GM12878 (cell line): Measurements from ENCODE around the gene TANC2. TPM values are rescaled to one million over a fixed set of nuclear protein-coding genes. Genes with fewer than 3 reads are reported as not detected.

ENCODE experiments used
- ATAC-seq: fragments of 200-7000 bp; cut with Tn5 transposase; 3 replicates; pipeline ENCODE4 v1.9.1; 2020; ENCODE audit warnings: mild to moderate bottlenecking, moderate library complexity
- Bru-seq: library from RNA; stranded (reverse); fragments of 400-500 nt; gene quantifications from one replicate; lab custom pipeline; 2021; lab: Mats Ljungman, UMichigan
- BruChase-seq, 2 experiments: library from RNA; stranded (reverse); fragments of 400-500 nt; gene quantifications; one replicate each; lab custom pipeline; 2021; lab: Mats Ljungman, UMichigan
- BruUV-seq: library from RNA; stranded (reverse); fragments of 400-500 nt; replicated peaks from 2 replicates; lab custom pipeline; 2021; lab: Mats Ljungman, UMichigan
- CTCF ChIA-PET: fragments of 300-600 bp; sonication (Branson Sonifier 250); formaldehyde crosslinking; extraction: SDS; loops from one replicate; lab custom pipeline; 2021; ENCODE audit warnings: inconsistent platforms; lab: Yijun Ruan, JAX
- POLR2A ChIA-PET: fragments of 350-600 bp; formaldehyde crosslinking; extraction: SDS; loops from one replicate; lab custom pipeline; 2021; ENCODE audit warnings: inconsistent platforms; lab: Charles Lee
- RAD21 ChIA-PET: fragments of 300-600 bp; sonication (Branson Sonifier 250); formaldehyde crosslinking; loops from one replicate; lab custom pipeline; 2023; ENCODE audit warnings: antibody characterized with exemption; ENCODE audit not compliant: unreplicated experiment; lab: Charles Lee
- SMC1A ChIA-PET: fragments of 300-600 bp; sonication (Branson Sonifier 250); formaldehyde crosslinking; loops from one replicate; lab custom pipeline; 2023; ENCODE audit not compliant: unreplicated experiment, uncharacterized antibody; lab: Charles Lee
- DNase-seq: peaks from one replicate; pipeline ENCODE4 v3.0.0-alpha.2; 2011; ENCODE audit warnings: low read depth, low spot score
- FAIRE-seq: peaks from 3 replicates; lab custom pipeline; 2011; peaks lifted over from hg19 to GRCh38; lab: Jason Lieb, UNC
- H2AFZ ChIP-seq: 2 replicates; pipeline ENCODE4 v1.6.0; 2011; ENCODE audit warnings: low read depth, low read length, control low read depth; ENCODE audit not compliant: control insufficient read depth
- H3K27ac ChIP-seq: 2 replicates; pipeline ENCODE4 v1.5.1; 2011; ENCODE audit warnings: control low read depth; ENCODE audit not compliant: control insufficient read depth, insufficient read depth
- H3K27me3 ChIP-seq, 2 experiments: replicated peaks in 1 of 2; 2 replicates each; pipeline versions ENCODE4 v1.6.0 to v1.6.1; 2011; ENCODE audit warnings: low read length in 1 of 2; ENCODE audit not compliant: control insufficient read depth in 2 of 2, insufficient read depth in 2 of 2
- H3K36me3 ChIP-seq, 2 experiments: 2 replicates each; pipeline ENCODE4 v1.5.1; 2011; ENCODE audit warnings: low read length in 1 of 2; ENCODE audit not compliant: control insufficient read depth in 2 of 2, insufficient read depth in 2 of 2
- H3K4me1 ChIP-seq: 2 replicates; pipeline ENCODE4 v1.6.1; 2011; ENCODE audit warnings: mild to moderate bottlenecking, low read length, moderate library complexity, mixed read lengths; ENCODE audit not compliant: control insufficient read depth, insufficient read depth
- H3K4me2 ChIP-seq: 2 replicates; pipeline ENCODE4 v1.6.0; 2011; ENCODE audit warnings: control low read depth; ENCODE audit not compliant: control insufficient read depth, insufficient read depth
- H3K4me3 ChIP-seq: fragments of 200-600 bp; sonication (generic); 2 replicates; pipeline ENCODE4 v1.5.1; 2016
- H3K79me2 ChIP-seq: 2 replicates; pipeline ENCODE4 v1.6.0; 2011; ENCODE audit warnings: low read length; ENCODE audit not compliant: control insufficient read depth, insufficient read depth
- H3K9ac ChIP-seq: 2 replicates; pipeline ENCODE4 v1.8.0; 2011; ENCODE audit warnings: low read length, control low read depth, mixed read lengths; ENCODE audit not compliant: control insufficient read depth, insufficient read depth
- H3K9me3 ChIP-seq: replicated peaks from 3 replicates; pipeline ENCODE4 v1.5.1; 2011; ENCODE audit warnings: mild to moderate bottlenecking, low read length; ENCODE audit not compliant: control insufficient read depth, insufficient read depth
- H4K20me1 ChIP-seq: 2 replicates; pipeline ENCODE4 v1.6.0; 2011; ENCODE audit not compliant: control insufficient read depth, insufficient read depth
- ATF3 ChIP-seq: IDR thresholded peaks from 2 replicates; pipeline ENCODE4 v1.6.1; 2011; ENCODE audit warnings: low read depth, mild to moderate bottlenecking, low read length, moderate library complexity, borderline replicate concordance; ENCODE audit errors: extremely low read depth
- ATF7 ChIP-seq: fragments of 450-650 bp; IDR thresholded peaks from 2 replicates; pipeline ENCODE4 v1.6.1; 2016; ENCODE audit warnings: low read depth, mild to moderate bottlenecking
- BCL11A ChIP-seq: IDR thresholded peaks from 2 replicates; pipeline ENCODE4 v1.6.1; 2011; ENCODE audit warnings: low read depth, low read length
- BHLHE40 ChIP-seq, 2 experiments: fragments of 450-650 bp in 1 of 2; IDR thresholded peaks; 2 replicates each; pipeline ENCODE4 v1.6.1; 2011 to 2017; ENCODE audit warnings: low read depth in 2 of 2, borderline replicate concordance in 1 of 2, improper control_type of control experiment in 1 of 2, low read length in 1 of 2, mild to moderate bottlenecking in 1 of 2
- CBFB ChIP-seq: IDR thresholded peaks from 2 replicates; pipeline ENCODE4 v1.6.1; 2016; ENCODE audit warnings: antibody characterized with exemption, low read depth
- ETV6 ChIP-seq, 2 experiments: fragments of 450-650 bp in 1 of 2; IDR thresholded peaks in 1 of 2; conservative IDR thresholded peaks in 1 of 2; 2 replicates each; pipeline ENCODE4 v1.6.1; 2014; ENCODE audit warnings: antibody characterized with exemption in 1 of 2, borderline replicate concordance in 1 of 2, low read depth in 1 of 2, mild to moderate bottlenecking in 1 of 2, moderate library complexity in 1 of 2
- GATAD2B ChIP-seq: fragments of 450-650 bp; conservative IDR thresholded peaks from 2 replicates; pipeline ENCODE4 v1.6.1; 2017; ENCODE audit warnings: low read depth, mild to moderate bottlenecking, moderate library complexity
- PBX3 ChIP-seq: IDR thresholded peaks from 2 replicates; pipeline ENCODE4 v1.6.1; 2011; ENCODE audit warnings: mild to moderate bottlenecking, low read depth, low read length, moderate library complexity; ENCODE audit not compliant: insufficient replicate concordance
- POLR2A ChIP-seq: IDR thresholded peaks from 2 replicates; pipeline ENCODE4 v1.6.1; 2011; ENCODE audit warnings: low read depth, mild to moderate bottlenecking, low read length
- POLR2AphosphoS5 ChIP-seq: IDR thresholded peaks from 2 replicates; pipeline ENCODE4 v1.6.1; 2011; ENCODE audit warnings: mild to moderate bottlenecking, low read length, inconsistent platforms
- TARDBP ChIP-seq: IDR thresholded peaks from 2 replicates; pipeline ENCODE4 v1.6.1; 2016; ENCODE audit warnings: borderline replicate concordance
- USF1 ChIP-seq: IDR thresholded peaks from 2 replicates; pipeline ENCODE4 v1.6.1; 2011; ENCODE audit warnings: borderline replicate concordance, low read depth, mild to moderate bottlenecking, moderate library complexity, mixed read lengths, low read length; ENCODE audit not compliant: insufficient read depth; ENCODE audit errors: extremely low read length
- USF2 ChIP-seq: IDR thresholded peaks from 2 replicates; pipeline ENCODE4 v1.6.1; 2011; ENCODE audit warnings: low read depth, low read length, improper control_type of control experiment, borderline replicate concordance
- WRNIP1 ChIP-seq: IDR thresholded peaks from 2 replicates; pipeline ENCODE4 v1.6.1; 2011; ENCODE audit warnings: low read depth, low read length, improper control_type of control experiment, borderline replicate concordance
- ZNF217 ChIP-seq: fragments of 450-650 bp; IDR thresholded peaks from 2 replicates; pipeline ENCODE4 v1.6.1; 2017; ENCODE audit warnings: antibody characterized with exemption, mild to moderate bottlenecking
- ZNF24 ChIP-seq: fragments of 450-650 bp; IDR thresholded peaks from 2 replicates; pipeline ENCODE4 v1.6.1; 2017; ENCODE audit warnings: antibody characterized with exemption, mild to moderate bottlenecking
- WGBS: methylation state at CpG from one replicate; pipeline ENCODE4 v1.1.6; 2016; ENCODE audit warnings: low lambda C conversion rate; ENCODE audit not compliant: insufficient replicate concordance, insufficient coverage; ENCODE audit errors: missing lambda C conversion rate; 5-methylcytosine and 5-hydroxymethylcytosine counted together
- in situ Hi-C: fragments of 300-500 bp; cut with MboI; formaldehyde crosslinking; loops from 9 replicates; pipeline ENCODE4 v1.14.3; 2018; ENCODE audit warnings: mixed read lengths
- intact Hi-C: fragments of 100-400 bp; cut with micrococcal nuclease; formaldehyde crosslinking; loops from one replicate; pipeline ENCODE4 v1.14.2; 2022; ENCODE audit not compliant: unreplicated experiment
- long read RNA-seq, 2 experiments: library from polyadenylated mRNA; unstranded; transcript quantifications; one replicate each; pipeline ENCODE4 v2.0.0, GENCODE V29; 2019 to 2020
- polyA minus RNA-seq, 3 experiments: library from RNA; depleted of rRNA, polyadenylated mRNA; stranded (reverse); fragments of >200 nt; gene quantifications; 2 replicates each; pipeline ENCODE4 v1.2.3, GENCODE V29; 2011
- polyA plus RNA-seq, 11 experiments: library from polyadenylated mRNA; depleted of rRNA in 4 of 11; unstranded in 6 of 11; stranded (reverse) in 5 of 11; fragments of >200 nt; fragmentation: Nextera tagmentation in 4 of 11; fragmentation: Illumina TruSeq in 1 of 11; extraction: Ambion mirVana in 4 of 11; extraction: Trizol in 1 of 11; gene quantifications; 1 replicate in 1 of 11; 2 replicates in 10 of 11; pipeline versions ENCODE4 v1.2.1 to v1.2.3, GENCODE V29; 2011 to 2016; ENCODE audit warnings: inconsistent platforms in 2 of 11, missing spikeins in 2 of 11, low read depth in 1 of 11
- total RNA-seq, 4 experiments: library from RNA; depleted of rRNA in 3 of 4; stranded (reverse); fragments of >200 nt in 3 of 4; fragmentation: Illumina TruSeq in 1 of 4; extraction: Trizol in 1 of 4; gene quantifications; 2 replicates each; pipeline versions ENCODE4 v1.2.1 to v1.2.3, GENCODE V29; 2013 to 2021

Gene TANC2
- total RNA-seq (2013; cell fraction: nucleolus; rRNA removed), result 1.2 and 1.3 TPM in 2 replicates
- total RNA-seq (2014; rRNA removed), result under 0.01 TPM in 2 replicates
- total RNA-seq (2014; rRNA removed; fragmentation: Illumina TruSeq; extraction: Trizol), result 0.05 and 0.09 TPM in 2 replicates
- total RNA-seq (2021), result 0.13 and 0.40 TPM in 2 replicates
- polyA plus RNA-seq (2011; ENCODE audit: low read depth), result 0.16 TPM
- polyA plus RNA-seq (2011; rRNA removed), result 0.01 and 0.03 TPM in 2 replicates
- 0.01 and 0.02 TPM in 2 replicates for polyA plus RNA-seq (2011; cell fraction: cytosol; rRNA removed)
- 0.04 TPM in 2 replicates for polyA plus RNA-seq (2011; cell fraction: nucleus; rRNA removed)
- 0.12 and 0.20 TPM in 2 replicates for polyA plus RNA-seq (2012)
- 0.03 TPM in 2 replicates for polyA plus RNA-seq (2014; fragmentation: Illumina TruSeq; extraction: Trizol)
- polyA plus RNA-seq (2014; fragmentation: Nextera tagmentation; extraction: Ambion mirVana), result under 1 TPM in 1 of 2 experiments, not detected in 1; under 0.01 TPM
- 0.04 and 0.08 TPM in 2 replicates for polyA plus RNA-seq (2014; rRNA removed)
- under 1 TPM in 1 of 2 experiments, not detected in 1; 0.01 TPM for polyA plus RNA-seq (2016; fragmentation: Nextera tagmentation; extraction: Ambion mirVana)
- polyA minus RNA-seq (2011; rRNA and poly(A)+ RNA removed), result 0.05 and 0.29 TPM in 2 replicates
- polyA minus RNA-seq (2011; cell fraction: cytosol; rRNA and poly(A)+ RNA removed), result 0.10 and 0.13 TPM in 2 replicates
- 0.19 and 1.2 TPM in 2 replicates for polyA minus RNA-seq (2011; cell fraction: nucleus; rRNA and poly(A)+ RNA removed)
- percentile 21 among the genes with signal in this experiment for Bru-seq, nascent RNA
- percentile 17 among the genes with signal in this experiment for BruChase-seq, experiment 1, labeled RNA remaining after a 6-hour chase
- BruChase-seq, experiment 2, labeled RNA remaining after a 2-hour chase, result percentile 19 among the genes with signal in this experiment
- long read RNA-seq, experiment 1, result 0 reads
- long read RNA-seq, experiment 2, result 0 reads

- peak within 1 kb of the TSS; percentile 77 for H3K4me2 ChIP-seq
- no TSS peak for BruUV-seq
- in situ Hi-C loops, result no loop called here
- SMC1A ChIA-PET, result no interaction called here
- no peak within 1 kb of the TSS for H3K27ac ChIP-seq
- peak within 1 kb of the TSS; percentile 63; the same call in 1 of the 2 replicates for H3K4me3 ChIP-seq
- H3K9me3 ChIP-seq, result no peaks in the 10 kb centered on the region; the same call in 2 of the 3 replicates
- H4K20me1 ChIP-seq, result no peaks in the 10 kb centered on the region
- peak within 1 kb of the TSS; percentile 83 for H2AFZ ChIP-seq
- H3K36me3 ChIP-seq, result no peaks in the 10 kb centered on the region
- ATAC-seq (peak; percentile 64), FAIRE-seq (no peak), DNase-seq (peak; percentile 3)
- peaks cover 3 to 11% of the 10 kb centered on the region in 2 experiments for H3K27me3 ChIP-seq
- POLR2A ChIA-PET, result no interaction called here
- 8% methylated on average over 28 of the region's 81 CpGs for WGBS
- peaks cover 8% of the 10 kb centered on the region for H3K4me1 ChIP-seq
- CTCF ChIA-PET, result no interaction called here
- no peaks in the 10 kb centered on the region for H3K79me2 ChIP-seq
- intact Hi-C loops, result loop anchor here (5.0 kb wide), 1 partner anchor 244 kb away; no protein-coding TSS in a partner anchor
- no peak within 1 kb of the TSS for H3K9ac ChIP-seq
- RAD21 ChIA-PET, result interaction anchor here (0.5 kb wide), 1 partner anchor 1061 kb away, joined by 3 read pairs; no protein-coding TSS in a partner anchor
- TF ChIP-seq PBX3, result no peak
- TF ChIP-seq ETV6 (conservative IDR thresholded peaks at IDR 0.05 in 1 of 2, IDR thresholded peaks at IDR 0.05 in 1 of 2; ENCODE audit: borderline replicate concordance in 1 of 2, low read depth in 1 of 2), result no peak
- no peak for TF ChIP-seq POLR2AphosphoS5
- no peak for TF ChIP-seq ZNF217
- no peak for TF ChIP-seq ZNF24
- TF ChIP-seq ATF3, result no peak
- no peak for TF ChIP-seq GATAD2B
- TF ChIP-seq CBFB, result no peak
- TF ChIP-seq ATF7, result 0 out of 2 replicates have a peak, but pooled peaks have one; percentile 37
- TF ChIP-seq USF1, result peak; percentile 78
- TF ChIP-seq BHLHE40 (IDR thresholded peaks at IDR 0.05; ENCODE audit: borderline replicate concordance in 1 of 2, low read depth in 2 of 2, low read length in 1 of 2), result peak; percentile 65 to 84; a peak in 3 of 4 replicates
- TF ChIP-seq WRNIP1, result no peak
- TF ChIP-seq POLR2A, result no peak
- TF ChIP-seq TARDBP, result no peak
- TF ChIP-seq USF2, result peak; percentile 1; the same call in 1 of the 2 replicates
- TF ChIP-seq BCL11A, result no peak
Measured at GRCh38 chr17:62965686-62966425, at the start of gene TANC2. Gene TANC2 (plus strand): TSS chr17:62966235. CDS start chr17:63009560, 43,325 bp downstream.
